Transverse colon (tissue), 3 donors: ENCODE data around the gene PIEZO1.

Experiments
- POLR2A ChIP-seq: fragments of 450-650 bp; IDR thresholded peaks from one replicate; pipeline ENCODE4 v1.6.1; 2016; ENCODE audit warnings: antibody characterized with exemption, mild to moderate bottlenecking, moderate library complexity
- TF ChIP-seq, protein P1 (sequence below), 5 experiments: fragments of 200-600 bp in 3 of 5; fragments of 450-650 bp in 2 of 5; sonication (generic) in 3 of 5; IDR thresholded peaks; 1 replicate in 2 of 5; 2 replicates in 3 of 5; pipeline ENCODE4 v1.5.1; 2016 to 2017; ENCODE audit warnings: antibody characterized with exemption in 5 of 5, inconsistent platforms in 3 of 5, mild to moderate bottlenecking in 2 of 5, moderate library complexity in 1 of 5

DNA sequence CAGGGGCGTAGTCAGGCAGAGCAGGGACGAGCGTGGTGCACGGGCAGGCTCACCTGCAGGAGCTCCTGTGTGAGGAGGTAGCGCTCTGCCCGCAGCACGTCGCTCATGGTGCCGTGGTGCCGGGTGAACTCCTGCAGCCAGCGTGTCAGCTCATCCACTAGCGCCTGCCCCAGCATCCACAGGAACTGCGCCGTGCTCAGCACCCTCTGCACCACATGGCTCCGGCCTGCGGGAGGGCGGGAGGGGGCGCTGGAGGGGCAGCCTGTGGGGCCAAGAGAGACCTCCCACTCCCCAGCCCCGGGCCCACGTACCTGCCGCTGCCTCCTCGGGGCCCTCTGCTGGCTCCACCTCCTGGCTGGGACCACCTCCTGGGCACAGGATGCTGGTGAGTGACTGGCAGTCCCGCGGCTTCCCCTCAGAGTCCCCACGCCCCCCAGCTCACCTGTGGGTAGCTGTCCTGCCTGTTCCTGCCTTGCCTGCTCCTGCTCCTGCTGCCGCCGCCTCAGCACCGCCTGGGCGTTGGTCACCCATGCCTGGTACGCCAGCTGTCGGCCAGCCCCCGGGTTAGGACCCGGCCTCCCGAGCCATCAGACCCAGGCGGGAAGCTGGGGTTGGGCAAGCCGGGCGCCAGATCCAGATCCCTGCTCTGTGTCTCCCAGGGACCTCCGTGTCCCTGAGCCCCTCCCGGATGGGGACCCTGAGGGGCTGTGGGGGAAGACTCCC, 62.1 kb downstream of the PIEZO1 start:
- TF ChIP-seq POLR2A, result no peak
- TF ChIP-seq, protein P1, sequence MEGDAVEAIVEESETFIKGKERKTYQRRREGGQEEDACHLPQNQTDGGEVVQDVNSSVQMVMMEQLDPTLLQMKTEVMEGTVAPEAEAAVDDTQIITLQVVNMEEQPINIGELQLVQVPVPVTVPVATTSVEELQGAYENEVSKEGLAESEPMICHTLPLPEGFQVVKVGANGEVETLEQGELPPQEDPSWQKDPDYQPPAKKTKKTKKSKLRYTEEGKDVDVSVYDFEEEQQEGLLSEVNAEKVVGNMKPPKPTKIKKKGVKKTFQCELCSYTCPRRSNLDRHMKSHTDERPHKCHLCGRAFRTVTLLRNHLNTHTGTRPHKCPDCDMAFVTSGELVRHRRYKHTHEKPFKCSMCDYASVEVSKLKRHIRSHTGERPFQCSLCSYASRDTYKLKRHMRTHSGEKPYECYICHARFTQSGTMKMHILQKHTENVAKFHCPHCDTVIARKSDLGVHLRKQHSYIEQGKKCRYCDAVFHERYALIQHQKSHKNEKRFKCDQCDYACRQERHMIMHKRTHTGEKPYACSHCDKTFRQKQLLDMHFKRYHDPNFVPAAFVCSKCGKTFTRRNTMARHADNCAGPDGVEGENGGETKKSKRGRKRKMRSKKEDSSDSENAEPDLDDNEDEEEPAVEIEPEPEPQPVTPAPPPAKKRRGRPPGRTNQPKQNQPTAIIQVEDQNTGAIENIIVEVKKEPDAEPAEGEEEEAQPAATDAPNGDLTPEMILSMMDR (IDR thresholded peaks at IDR 0.05), result no peak
